GM10266 (cell line): ENCODE data around the gene EHMT1.
"Not testable (repeated sequence)": the region's sequence is repeated elsewhere in the genome, so short reads cannot be mapped to it uniquely, and the experiment has no call there.

ENCODE experiments used
- DNase-seq: peaks from one replicate; pipeline ENCODE4 v3.0.0; 2012; ENCODE audit errors: extremely low spot score
- TF ChIP-seq, protein P1 (sequence below): IDR thresholded peaks from 2 replicates; pipeline ENCODE4 v1.5.1; 2012; ENCODE audit warnings: mild to moderate bottlenecking, low read depth; ENCODE audit not compliant: control insufficient read depth, insufficient read depth; ENCODE audit errors: missing control alignments

EHMT1 gene

DNA sequence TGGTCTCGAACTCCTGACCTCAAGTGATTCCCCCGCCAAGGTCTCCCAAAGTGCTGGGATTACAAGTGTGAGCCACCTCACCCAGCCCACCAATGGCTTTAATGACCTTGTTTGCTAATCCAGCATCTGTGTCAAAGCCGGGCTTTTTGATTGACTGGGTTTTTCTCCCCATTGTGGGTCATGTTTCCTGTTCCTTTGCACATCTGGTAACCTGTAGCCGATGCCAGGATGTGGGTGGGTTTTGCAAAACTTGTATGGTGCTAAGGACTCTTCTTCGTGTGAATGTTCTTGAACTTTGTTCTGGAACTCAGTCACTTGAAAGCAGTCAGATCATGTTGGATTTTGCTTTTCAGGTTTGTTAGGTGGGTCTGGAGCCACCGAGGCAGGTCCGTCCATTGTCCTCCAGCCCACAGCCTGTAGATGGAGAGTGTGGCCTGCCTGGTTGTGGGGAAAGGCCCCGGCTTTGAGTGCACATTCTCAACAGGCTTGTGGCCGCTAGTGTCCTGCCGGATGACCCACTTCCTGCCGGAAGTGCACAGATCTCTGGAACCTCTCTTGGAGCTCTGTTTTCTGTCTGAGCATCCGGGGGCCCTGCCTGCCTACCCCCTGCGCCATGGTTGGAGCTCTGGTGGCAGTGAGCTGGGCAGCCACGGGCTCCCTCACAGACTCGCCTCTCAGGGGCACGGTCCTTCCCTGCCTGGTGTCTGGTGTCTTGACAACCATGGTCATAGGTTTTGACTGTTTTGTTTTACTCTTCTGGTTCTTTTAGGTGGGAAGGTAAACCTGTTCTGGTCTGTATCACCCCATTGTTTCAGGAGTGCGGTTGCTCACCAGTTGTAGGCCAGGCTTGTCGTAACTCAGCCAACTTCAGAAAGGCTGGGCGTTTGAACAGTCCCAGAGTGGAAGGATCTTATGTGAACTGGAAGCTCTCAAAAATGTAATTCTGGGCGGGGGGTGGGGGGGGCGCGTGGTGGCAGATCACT lies 189.2 kb downstream of the EHMT1 start:
- TF ChIP-seq, protein P1, sequence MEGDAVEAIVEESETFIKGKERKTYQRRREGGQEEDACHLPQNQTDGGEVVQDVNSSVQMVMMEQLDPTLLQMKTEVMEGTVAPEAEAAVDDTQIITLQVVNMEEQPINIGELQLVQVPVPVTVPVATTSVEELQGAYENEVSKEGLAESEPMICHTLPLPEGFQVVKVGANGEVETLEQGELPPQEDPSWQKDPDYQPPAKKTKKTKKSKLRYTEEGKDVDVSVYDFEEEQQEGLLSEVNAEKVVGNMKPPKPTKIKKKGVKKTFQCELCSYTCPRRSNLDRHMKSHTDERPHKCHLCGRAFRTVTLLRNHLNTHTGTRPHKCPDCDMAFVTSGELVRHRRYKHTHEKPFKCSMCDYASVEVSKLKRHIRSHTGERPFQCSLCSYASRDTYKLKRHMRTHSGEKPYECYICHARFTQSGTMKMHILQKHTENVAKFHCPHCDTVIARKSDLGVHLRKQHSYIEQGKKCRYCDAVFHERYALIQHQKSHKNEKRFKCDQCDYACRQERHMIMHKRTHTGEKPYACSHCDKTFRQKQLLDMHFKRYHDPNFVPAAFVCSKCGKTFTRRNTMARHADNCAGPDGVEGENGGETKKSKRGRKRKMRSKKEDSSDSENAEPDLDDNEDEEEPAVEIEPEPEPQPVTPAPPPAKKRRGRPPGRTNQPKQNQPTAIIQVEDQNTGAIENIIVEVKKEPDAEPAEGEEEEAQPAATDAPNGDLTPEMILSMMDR: no peak
- no peak for DNase-seq

DNA sequence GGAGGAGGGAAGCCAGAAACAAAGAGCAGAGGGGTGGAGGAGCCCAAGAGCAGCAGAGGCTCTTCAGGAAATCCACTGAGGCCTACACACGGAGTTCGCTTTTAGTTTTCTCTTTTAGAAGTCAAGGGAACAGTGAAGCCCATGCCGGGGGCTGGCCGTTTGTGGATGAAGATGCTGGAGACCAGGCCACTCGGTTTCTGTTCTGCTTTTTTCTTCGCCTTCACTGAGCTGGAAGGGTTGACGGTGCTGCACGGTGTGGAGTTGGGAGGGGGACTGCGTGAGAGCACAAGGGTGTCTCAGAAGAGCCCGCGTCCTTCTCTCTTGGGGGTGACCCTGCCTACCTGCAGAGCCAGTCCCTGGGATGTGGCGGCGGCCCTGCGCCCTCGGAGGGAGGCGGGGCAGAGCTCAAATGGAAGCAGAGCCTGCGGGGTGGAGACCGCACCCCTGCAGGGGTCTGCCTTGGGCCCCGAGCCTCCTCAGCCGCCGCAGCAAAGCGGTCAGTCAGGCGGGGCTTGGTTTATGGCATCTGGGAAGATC lies 190.3 kb downstream of the EHMT1 start:
- peak; percentile 86 for DNase-seq

DNA sequence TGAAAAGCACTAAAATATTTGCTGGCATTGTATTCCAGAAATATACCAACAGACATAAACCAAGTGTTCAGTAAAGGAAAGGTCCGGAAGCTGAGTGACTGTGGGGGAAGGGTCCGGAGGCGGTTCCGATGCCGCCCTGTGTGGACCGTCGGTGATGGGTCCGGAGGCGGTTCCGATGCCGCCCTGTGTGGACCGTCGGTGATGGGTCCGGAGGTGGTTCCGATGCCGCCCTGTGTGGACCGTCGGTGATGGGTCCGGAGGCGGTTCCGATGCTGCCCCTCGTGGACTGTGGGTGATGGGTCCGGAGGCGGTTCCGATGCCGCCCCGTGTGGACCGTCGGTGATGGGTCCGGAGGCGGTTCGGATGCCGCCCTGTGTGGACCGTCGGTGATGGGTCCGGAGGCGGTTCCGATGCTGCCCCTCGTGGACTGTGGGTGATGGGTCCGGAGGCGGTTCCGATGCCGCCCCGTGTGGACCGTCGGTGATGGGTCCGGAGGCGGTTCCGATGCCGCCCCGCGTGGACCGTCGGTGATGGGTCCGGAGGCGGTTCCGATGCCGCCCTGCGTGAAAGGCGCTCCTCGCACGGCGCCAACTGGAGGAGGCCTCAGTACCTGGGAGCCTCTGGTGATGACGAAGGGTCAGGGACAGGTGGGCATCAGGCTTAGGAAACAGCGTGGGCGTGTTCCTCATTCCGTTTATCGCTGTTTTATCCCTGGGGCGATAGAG lies 191.1 kb downstream of the EHMT1 start:
- not testable (repeated sequence) for DNase-seq

More for the DNA sequence above, 190.3 kb downstream of the EHMT1 start:
- TF ChIP-seq, protein P1: no peak

DNA sequence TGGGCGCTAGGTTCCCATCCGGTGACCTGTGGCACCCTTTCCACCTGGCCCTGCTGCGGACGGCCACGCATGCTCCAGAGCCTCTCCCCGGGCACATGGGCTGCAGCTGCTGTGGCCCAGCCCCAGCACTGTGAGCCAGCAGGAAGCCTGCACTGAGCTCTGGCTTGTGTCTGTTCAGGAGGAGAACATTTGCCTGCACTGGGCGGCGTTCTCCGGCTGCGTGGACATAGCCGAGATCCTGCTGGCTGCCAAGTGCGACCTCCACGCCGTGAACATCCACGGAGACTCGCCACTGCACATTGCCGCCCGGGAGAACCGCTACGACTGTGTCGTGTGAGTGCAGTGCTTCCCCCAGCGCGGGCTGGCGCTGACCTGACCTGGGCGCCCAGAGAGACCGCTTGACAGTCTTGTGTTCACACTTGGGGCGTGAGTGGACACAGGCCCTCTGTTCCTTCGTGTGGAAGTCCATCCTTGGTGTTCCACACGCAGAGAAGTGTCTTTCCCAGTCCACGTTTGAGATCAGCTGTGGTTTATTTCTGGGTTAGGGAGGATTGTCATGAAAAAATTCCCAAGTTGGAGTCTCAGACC lies 192.6 kb downstream of the EHMT1 start:
- DNase-seq: no peak
- TF ChIP-seq, protein P1: no peak

DNA sequence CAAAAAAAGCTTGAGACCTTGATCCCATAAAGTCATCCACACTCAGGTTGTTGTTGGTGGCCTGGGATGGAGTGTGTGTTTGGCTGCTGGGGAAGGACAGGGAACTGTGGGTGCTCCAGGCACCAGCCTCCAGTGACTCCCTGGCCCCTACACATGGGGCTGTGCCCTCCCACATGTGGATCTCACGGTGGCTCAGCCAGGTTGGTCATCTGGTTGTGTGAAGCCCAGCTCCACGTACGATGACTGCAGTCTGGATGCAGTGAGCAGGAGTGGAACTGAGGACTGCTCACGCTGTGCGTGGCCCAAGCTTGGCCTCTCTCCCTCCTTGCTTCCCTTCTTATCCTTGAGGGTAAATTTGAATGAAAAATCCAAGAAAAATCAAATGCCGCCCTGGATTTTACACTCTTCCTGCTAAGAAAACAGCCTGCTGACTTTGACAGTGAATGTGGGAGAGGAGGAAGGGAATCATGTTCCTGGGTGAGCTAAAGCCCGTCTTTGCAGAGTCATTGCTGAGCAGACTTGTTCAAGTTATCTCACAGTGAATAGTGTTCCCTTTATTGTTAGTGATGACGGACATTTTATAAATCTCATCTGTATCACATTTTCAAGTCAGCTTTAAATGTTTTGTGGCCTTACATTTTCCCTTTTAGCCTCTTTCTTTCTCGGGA lies 193.7 kb downstream of the EHMT1 start:
- TF ChIP-seq, protein P1: no peak
- no peak for DNase-seq

DNA sequence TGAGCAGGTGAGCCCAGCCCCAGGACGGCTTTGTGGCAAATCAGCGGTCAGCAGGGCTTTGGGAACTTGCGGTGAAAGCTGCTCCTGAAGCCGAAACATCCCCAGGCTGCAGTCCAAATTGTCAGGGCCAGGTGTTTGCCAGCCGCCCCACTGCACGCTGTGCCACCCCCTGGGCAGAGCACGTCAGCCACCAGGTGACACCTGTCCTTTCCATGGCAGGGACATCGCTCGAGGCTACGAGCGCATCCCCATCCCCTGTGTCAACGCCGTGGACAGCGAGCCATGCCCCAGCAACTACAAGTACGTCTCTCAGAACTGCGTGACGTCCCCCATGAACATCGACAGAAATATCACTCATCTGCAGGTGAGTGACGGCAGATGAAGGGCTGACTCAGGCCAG lies 194.4 kb downstream of the EHMT1 start:
- TF ChIP-seq, protein P1: no peak
- DNase-seq: no peak

DNA sequence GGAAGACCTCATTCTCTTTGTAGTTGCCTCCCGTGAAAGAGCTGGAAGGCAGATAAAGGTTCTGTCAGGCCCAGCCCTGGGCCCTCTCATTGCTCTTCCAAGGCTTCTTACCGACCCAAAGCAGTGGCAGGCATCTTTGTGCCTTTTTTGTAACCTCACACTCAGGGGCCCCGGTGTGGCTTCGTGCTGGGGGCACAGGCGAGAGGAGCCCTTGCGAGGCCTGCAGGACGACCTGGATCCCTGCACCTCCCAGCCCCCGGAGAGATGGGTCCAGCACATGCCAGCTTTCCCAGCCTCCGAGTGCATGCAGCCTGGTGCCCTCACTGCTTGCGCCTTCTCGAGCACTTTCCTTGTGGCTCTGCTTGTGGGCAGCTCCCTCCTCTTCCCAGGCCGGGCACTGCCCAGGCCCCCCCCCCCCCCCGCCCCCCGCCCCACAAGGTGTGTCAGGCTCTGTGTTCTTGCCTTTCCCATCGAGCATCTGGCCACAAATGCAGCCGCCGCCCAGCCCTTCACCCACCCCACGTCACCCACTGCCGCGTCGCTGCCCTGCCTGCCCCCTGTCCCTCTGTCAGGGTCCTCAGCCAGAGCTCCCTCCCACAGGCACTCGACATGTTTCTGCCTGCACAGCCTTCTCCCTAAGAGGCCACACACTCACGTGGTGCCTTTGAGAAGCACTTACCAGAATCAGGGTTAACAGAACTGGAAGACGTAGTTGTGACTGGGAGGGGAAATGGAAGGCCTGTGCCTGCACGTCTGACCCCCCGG lies 195.0 kb downstream of the EHMT1 start:
- TF ChIP-seq, protein P1: no peak
- no peak for DNase-seq
